Measurements from ENCODE around the gene IBTK.

IBTK gene

GRCh38 chr6:82178077-82178758 is 69.3 kb downstream of the IBTK start:
- Histone ChIP-seq H2AFZ (ENCODE audit: low read depth) (no peak overlapping the region), H3K27me3 (ENCODE audit: insufficient read depth, low read depth) (no peaks in the 10 kb centered on the region), H3K4me3 (IDR thresholded peaks at IDR 0.05; ENCODE audit: insufficient read depth, low read depth, low read length) (no peak overlapping the region), H3K4me1 (ENCODE audit: low read depth, poor library complexity, severe bottlenecking) (no peaks in the 10 kb centered on the region), H3K27ac (no peak overlapping the region), H3K4me2 (no peak overlapping the region), H3K36me3 (ENCODE audit: insufficient read depth) (no peaks in the 10 kb centered on the region), H4K20me1 (ENCODE audit: insufficient read depth) (no peaks in the 10 kb centered on the region), H3K79me2 (ENCODE audit: insufficient read depth, low read depth) (no peaks in the 10 kb centered on the region), H3K9ac (no peak overlapping the region)
- TF ChIP-seq CTCF (conservative IDR thresholded peaks at IDR 0.05; ENCODE audit: low read depth, low read length), result no peak; the same call in 1 of the 2 replicates

- Histone ChIP-seq H3K36me3 (ENCODE audit: insufficient read depth) (no peaks in the 10 kb centered on the region), H3K79me2 (ENCODE audit: insufficient read depth, low read depth) (no peaks in the 10 kb centered on the region), H3K4me2 (no peak overlapping the region), H2AFZ (ENCODE audit: low read depth) (no peak overlapping the region), H3K9ac (no peak overlapping the region), H3K27me3 (ENCODE audit: insufficient read depth, low read depth) (no peaks in the 10 kb centered on the region), H3K4me3 (IDR thresholded peaks at IDR 0.05; ENCODE audit: insufficient read depth, low read depth, low read length) (no peak overlapping the region), H4K20me1 (ENCODE audit: insufficient read depth) (no peaks in the 10 kb centered on the region), H3K27ac (no peak overlapping the region), H3K4me1 (ENCODE audit: low read depth, poor library complexity, severe bottlenecking) (no peaks in the 10 kb centered on the region)
- TF ChIP-seq CTCF (conservative IDR thresholded peaks at IDR 0.05; ENCODE audit: low read depth, low read length), result no peak
Observed at GRCh38 chr6:82176616-82177015, 70.9 kb downstream of the IBTK start.

GRCh38 chr6:82172594-82172993 is 75.0 kb downstream of the IBTK start:
- Histone ChIP-seq H3K36me3 (ENCODE audit: insufficient read depth) (no peaks in the 10 kb centered on the region), H3K9ac (no peak overlapping the region), H3K4me3 (IDR thresholded peaks at IDR 0.05; ENCODE audit: insufficient read depth, low read depth, low read length) (no peak overlapping the region), H3K4me2 (no peak overlapping the region), H2AFZ (ENCODE audit: low read depth) (no peak overlapping the region), H3K4me1 (ENCODE audit: low read depth, poor library complexity, severe bottlenecking) (no peaks in the 10 kb centered on the region), H4K20me1 (ENCODE audit: insufficient read depth) (no peaks in the 10 kb centered on the region), H3K79me2 (ENCODE audit: insufficient read depth, low read depth) (no peaks in the 10 kb centered on the region), H3K27me3 (ENCODE audit: insufficient read depth, low read depth) (no peaks in the 10 kb centered on the region), H3K27ac (no peak overlapping the region)
- TF ChIP-seq CTCF (conservative IDR thresholded peaks at IDR 0.05; ENCODE audit: low read depth, low read length), result no peak

GRCh38 chr6:82169138-82169876 is 78.2 kb downstream of the IBTK start:
- Histone ChIP-seq H3K27ac (no peak overlapping the region), H3K4me2 (no peak overlapping the region), H3K36me3 (ENCODE audit: insufficient read depth) (no peaks in the 10 kb centered on the region)

More at GRCh38 chr6:82169138-82169876, 78.2 kb downstream of the IBTK start:
- H3K79me2 ChIP-seq (ENCODE audit: insufficient read depth, low read depth), result no peaks in the 10 kb centered on the region
- H3K4me3 ChIP-seq (IDR thresholded peaks at IDR 0.05; ENCODE audit: insufficient read depth, low read depth, low read length), result no peak overlapping the region
- TF ChIP-seq CTCF (conservative IDR thresholded peaks at IDR 0.05; ENCODE audit: low read depth, low read length), result no peak
- H4K20me1 ChIP-seq (ENCODE audit: insufficient read depth), result no peaks in the 10 kb centered on the region
- H3K9ac ChIP-seq, result no peak overlapping the region
- H3K27me3 ChIP-seq (ENCODE audit: insufficient read depth, low read depth), result no peaks in the 10 kb centered on the region
- no peaks in the 10 kb centered on the region for H3K4me1 ChIP-seq (ENCODE audit: low read depth, poor library complexity, severe bottlenecking)
- no peak overlapping the region for H2AFZ ChIP-seq (ENCODE audit: low read depth)

Measured in KMS-11 (cell line).